Hematopoietic multipotent progenitor cell treated with erythropoietin and hydrocortisone succinate and interleukin-3 and kit ligand, for 17 days (in vitro differentiated cells): Measurements from ENCODE around the gene GLG1.
"Not testable (repeated sequence)": the region's sequence is repeated elsewhere in the genome, so short reads cannot be mapped to it uniquely, and the experiment has no call there.

Experiments used
- DNase-seq: peaks from one replicate; pipeline ENCODE4 v3.0.0-alpha.2; 2015; ENCODE audit warnings: low spot score

GLG1 gene

GRCh38 chr16:74407362-74407705 lies 199.6 kb downstream of the GLG1 start:
- not testable (repeated sequence) for DNase-seq

GRCh38 chr16:74406600-74407361 lies 200.1 kb downstream of the GLG1 start:
- not testable (repeated sequence) for DNase-seq

DNA sequence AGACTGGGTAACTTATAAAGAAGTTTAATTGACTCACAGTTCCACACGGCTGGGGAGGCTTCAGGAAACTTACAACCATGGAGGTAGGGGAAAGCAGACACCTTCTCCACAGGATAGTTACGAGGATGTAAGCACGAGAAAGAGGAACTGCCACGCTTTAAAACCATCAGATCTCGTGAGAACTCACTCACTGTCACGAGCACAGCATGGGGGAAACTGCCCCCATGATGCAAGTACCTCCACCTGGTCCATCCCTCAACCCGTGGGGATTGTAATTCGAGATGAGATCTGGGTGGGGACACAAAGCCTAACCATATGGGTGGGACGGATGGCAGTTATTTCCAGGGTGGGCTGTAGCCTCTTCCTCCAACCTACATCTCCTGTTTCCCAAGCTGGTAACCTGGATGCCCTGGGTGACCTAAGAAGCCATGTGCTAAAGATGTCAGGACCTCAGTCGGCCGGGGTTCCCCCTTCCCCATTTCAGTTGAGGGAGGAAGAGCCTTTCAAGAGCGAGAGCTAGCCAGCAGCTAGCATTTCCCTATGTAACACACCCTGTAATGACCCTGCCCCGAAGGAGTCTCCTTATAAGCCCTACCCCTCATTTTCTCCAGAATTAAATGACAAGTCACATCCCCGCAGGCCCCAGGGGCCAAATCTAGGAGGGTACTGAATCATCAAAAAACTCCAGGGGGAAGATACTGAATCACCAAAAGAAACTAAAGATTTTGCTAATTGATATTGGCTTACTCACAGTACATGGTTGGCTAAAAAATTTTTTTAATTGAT lies 202.6 kb downstream of the GLG1 start:
- not testable (repeated sequence) for DNase-seq

- DNase-seq: not testable (repeated sequence)
Observed at GRCh38 chr16:74400238-74400637, 206.7 kb downstream of the GLG1 start.

DNA sequence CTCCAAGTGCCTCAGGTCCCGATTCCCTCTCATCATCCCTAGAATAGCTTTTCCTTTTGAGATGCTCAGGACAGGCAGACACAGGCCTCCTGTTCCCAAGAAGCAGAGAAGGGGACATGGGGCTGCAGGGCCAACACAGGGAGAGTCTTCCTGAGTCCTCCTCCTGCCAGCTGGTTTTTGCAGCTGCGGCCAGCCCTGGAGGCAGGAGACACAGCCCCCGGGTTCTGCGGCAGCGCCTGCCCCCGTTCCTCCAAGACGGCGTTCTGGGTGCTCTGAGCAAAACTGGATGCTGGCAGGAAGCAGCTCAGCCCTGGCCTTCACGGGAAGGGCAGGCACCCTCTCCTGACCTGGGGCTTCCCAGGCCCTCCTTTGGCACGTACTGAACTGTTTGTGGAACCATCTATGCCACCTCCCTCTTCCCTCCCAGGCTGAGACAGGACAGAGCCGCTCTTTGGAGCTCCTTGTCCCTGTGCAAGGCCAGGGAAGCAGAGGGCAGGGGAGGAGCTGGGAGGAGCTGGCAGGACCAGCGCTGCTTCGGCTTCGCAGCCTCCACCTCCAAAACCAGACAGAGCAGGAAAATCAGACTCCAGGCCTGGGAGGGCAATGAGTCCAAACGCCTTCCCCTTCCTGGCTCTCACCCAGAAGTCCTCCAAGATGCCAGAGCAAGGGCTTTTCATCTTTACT lies 208.6 kb downstream of the GLG1 start:
- not testable (repeated sequence) for DNase-seq
